22Rv1 (cell line): ENCODE data around the gene TLR6.

Source experiments
- CTCF ChIP-seq: fragments of 450-650 bp; IDR thresholded peaks from 2 replicates; pipeline ENCODE4 v1.5.1; 2017; ENCODE audit warnings: mild to moderate bottlenecking
- ZFX ChIP-seq: fragments of 450-650 bp; IDR thresholded peaks from 2 replicates; pipeline ENCODE4 v1.6.1; 2017; ENCODE audit warnings: antibody characterized with exemption, borderline replicate concordance

GRCh38 chr4:38785901-38786402, 70.7 kb downstream of the TLR6 start:
- TF ChIP-seq CTCF, result no peak
- no peak for TF ChIP-seq ZFX
